ENCODE data around the gene TSSK6. TPM values are rescaled to one million over a fixed set of nuclear protein-coding genes. Genes with fewer than 3 reads are reported as not detected.
"Not testable (repeated sequence)": the region's sequence is repeated elsewhere in the genome, so short reads cannot be mapped to it uniquely, and the experiment has no call there.

TSSK6 gene
- total RNA-seq, 1 donor from 2014 or later: 1.7 TPM

DNA sequence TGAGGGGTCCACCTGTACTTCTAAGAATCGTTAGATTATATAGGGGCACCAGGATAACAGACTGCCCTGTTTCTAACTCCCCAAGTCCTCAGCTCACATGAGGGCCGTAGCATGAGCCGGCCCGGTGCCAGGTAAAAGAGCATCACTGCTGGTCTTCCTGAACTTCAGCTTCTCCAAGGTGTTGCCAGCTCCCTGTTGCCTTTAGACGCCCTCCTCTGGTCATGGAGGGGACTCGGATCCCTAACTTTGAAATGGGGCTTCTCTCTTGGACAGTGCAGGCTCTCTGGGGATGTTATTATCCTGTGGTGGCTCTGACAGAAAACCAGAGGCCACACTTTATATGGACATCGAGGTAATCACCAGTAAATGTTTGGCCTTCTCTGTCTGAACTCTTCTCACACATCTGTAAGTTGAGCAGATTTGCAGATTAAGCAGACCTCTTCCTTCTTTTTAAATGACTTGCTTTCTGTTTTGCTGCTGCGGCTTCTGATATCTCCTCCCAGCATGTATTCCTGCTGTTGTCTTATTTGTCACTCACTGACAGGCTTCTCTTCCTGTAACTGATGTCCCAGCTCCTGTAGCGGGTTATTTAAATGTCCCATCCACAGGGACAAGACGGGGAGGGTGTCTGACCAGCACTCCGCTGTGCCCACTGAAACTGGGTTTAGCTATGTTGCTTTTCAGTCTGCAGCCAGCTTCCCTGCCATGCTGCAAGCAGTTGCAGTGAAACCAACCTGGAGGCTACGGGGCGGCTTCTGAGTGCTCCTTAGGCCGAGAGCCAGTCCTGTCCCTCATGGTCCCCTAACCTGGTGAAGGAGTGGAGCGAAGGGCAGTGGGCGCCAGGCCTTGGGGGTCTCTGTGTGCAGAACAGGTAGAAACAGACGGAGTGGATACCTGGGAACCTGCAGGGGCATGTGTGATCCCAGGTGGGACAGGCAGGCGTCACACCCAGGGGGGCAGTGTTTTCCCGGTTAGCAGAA is 39.2 kb downstream of the TSSK6 start:
- DNase-seq (ENCODE audit: low read depth): no peak
- TF ChIP-seq, protein P1, sequence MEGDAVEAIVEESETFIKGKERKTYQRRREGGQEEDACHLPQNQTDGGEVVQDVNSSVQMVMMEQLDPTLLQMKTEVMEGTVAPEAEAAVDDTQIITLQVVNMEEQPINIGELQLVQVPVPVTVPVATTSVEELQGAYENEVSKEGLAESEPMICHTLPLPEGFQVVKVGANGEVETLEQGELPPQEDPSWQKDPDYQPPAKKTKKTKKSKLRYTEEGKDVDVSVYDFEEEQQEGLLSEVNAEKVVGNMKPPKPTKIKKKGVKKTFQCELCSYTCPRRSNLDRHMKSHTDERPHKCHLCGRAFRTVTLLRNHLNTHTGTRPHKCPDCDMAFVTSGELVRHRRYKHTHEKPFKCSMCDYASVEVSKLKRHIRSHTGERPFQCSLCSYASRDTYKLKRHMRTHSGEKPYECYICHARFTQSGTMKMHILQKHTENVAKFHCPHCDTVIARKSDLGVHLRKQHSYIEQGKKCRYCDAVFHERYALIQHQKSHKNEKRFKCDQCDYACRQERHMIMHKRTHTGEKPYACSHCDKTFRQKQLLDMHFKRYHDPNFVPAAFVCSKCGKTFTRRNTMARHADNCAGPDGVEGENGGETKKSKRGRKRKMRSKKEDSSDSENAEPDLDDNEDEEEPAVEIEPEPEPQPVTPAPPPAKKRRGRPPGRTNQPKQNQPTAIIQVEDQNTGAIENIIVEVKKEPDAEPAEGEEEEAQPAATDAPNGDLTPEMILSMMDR (conservative IDR thresholded peaks at IDR 0.05; ENCODE audit: low read depth, low read length): peak; percentile 55

GRCh38 chr19:19475015-19475765 is 40.2 kb downstream of the TSSK6 start:
- TF ChIP-seq, protein P1 (conservative IDR thresholded peaks at IDR 0.05; ENCODE audit: low read depth, low read length): no peak
- H3K4me3 ChIP-seq (ENCODE audit: low read depth, low read length): no peak overlapping the region
- no peak for DNase-seq (ENCODE audit: low read depth)

More for the DNA sequence above, 39.2 kb downstream of the TSSK6 start:
- no peak overlapping the region for H3K4me3 ChIP-seq (ENCODE audit: low read depth, low read length)

DNA sequence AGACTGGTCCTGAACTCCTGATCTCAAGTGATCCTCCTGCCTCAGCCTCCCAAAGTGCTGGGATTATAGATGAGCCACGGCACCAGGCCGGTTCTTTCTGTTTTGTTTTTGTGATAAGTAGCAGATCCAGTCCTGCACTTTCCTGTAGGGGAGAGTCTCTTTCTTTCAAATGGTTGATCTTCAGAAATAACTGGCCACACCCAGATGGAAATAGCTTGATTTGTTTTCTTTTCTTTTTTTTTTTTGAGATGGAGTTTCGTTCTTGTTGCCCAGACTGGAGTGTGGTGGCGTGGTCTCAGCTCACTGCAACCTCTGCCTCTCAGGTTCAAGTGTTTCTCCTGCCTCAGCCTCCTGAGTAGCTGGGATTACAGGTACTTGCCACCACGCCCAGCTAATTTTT is 43.2 kb downstream of the TSSK6 start:
- DNase-seq (ENCODE audit: low read depth); H3K4me3 ChIP-seq (ENCODE audit: low read depth, low read length): not testable (repeated sequence)

DNA sequence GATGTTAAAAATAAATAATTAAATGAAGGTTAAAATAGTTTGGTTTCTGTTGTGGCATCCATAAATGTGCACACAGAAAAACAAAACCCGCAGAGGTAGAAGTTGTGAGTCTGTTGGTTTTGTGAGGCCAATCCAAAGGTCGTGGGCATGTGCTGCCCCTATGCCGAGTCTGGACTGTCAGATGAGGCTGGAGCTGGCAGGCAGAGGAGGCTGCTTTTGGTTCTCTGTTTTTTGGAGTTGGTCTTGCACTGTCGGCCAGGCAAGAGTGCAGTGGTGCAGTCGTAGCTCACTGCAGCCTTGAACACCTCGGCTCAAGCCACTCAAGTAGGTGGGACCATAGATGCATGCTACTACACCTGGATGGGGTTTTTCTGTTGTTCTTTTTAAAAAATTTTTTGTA is 43.7 kb downstream of the TSSK6 start:
- H3K4me3 ChIP-seq (ENCODE audit: low read depth, low read length): no peak overlapping the region
- no peak for DNase-seq (ENCODE audit: low read depth)
- TF ChIP-seq, protein P1 (conservative IDR thresholded peaks at IDR 0.05; ENCODE audit: low read depth, low read length): no peak

GRCh38 chr19:19470579-19470978 is 44.8 kb downstream of the TSSK6 start:
- no peak for DNase-seq (ENCODE audit: low read depth)
- TF ChIP-seq, protein P1 (conservative IDR thresholded peaks at IDR 0.05; ENCODE audit: low read depth, low read length): no peak
- no peak overlapping the region for H3K4me3 ChIP-seq (ENCODE audit: low read depth, low read length)

- TF ChIP-seq, protein P1 (conservative IDR thresholded peaks at IDR 0.05; ENCODE audit: low read depth, low read length): no peak
- no peak overlapping the region for H3K4me3 ChIP-seq (ENCODE audit: low read depth, low read length)
- no peak for DNase-seq (ENCODE audit: low read depth)
Observed at GRCh38 chr19:19468424-19469050, 46.8 kb downstream of the TSSK6 start.

DNA sequence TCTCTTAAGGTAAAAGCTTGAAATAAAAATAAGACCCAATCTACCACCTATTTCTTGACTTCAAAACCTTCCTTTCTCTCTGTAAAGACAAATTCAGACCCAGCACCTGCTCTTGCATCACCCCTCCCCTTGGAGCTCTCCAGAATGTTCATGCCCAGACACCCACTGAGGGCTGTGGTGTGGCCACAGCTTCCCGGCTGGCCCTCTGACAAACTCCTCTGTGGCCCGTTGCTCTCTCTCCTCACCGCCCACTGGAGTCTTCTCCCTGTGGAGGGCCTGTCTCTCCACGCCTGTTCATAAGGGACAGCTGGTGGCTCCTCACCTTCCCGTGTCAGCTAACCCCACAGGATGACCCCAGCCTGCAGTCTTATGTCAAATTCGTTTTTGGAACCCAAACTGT is 49.1 kb downstream of the TSSK6 start:
- DNase-seq (ENCODE audit: low read depth): no peak

More for the DNA sequence above, 49.1 kb downstream of the TSSK6 start:
- TF ChIP-seq, protein P1 (conservative IDR thresholded peaks at IDR 0.05; ENCODE audit: low read depth, low read length): no peak
- no peak overlapping the region for H3K4me3 ChIP-seq (ENCODE audit: low read depth, low read length)
